ENCODE measurements around the gene PRKCA. TPM values are rescaled to one million over a fixed set of nuclear protein-coding genes. Genes with fewer than 3 reads are reported as not detected.

Gene PRKCA
- total RNA-seq, 1 donor from 2014 or later, result 16.4 TPM

GRCh38 chr17:66353937-66354401 lies 51.6 kb downstream of the PRKCA start:
- Mint-ChIP-seq H3K4me1 (ENCODE audit: low read depth) (peaks cover 11% of the 10 kb centered on the region), H3K27ac (no peak overlapping the region), H3K27me3 (no peaks in the 10 kb centered on the region), H3K4me3 (ENCODE audit: low read depth) (no peak overlapping the region), H3K36me3 (ENCODE audit: insufficient read depth) (no peaks in the 10 kb centered on the region), H3K9me3 (ENCODE audit: low read depth) (no peaks in the 10 kb centered on the region)
- TF ChIP-seq, protein P1, sequence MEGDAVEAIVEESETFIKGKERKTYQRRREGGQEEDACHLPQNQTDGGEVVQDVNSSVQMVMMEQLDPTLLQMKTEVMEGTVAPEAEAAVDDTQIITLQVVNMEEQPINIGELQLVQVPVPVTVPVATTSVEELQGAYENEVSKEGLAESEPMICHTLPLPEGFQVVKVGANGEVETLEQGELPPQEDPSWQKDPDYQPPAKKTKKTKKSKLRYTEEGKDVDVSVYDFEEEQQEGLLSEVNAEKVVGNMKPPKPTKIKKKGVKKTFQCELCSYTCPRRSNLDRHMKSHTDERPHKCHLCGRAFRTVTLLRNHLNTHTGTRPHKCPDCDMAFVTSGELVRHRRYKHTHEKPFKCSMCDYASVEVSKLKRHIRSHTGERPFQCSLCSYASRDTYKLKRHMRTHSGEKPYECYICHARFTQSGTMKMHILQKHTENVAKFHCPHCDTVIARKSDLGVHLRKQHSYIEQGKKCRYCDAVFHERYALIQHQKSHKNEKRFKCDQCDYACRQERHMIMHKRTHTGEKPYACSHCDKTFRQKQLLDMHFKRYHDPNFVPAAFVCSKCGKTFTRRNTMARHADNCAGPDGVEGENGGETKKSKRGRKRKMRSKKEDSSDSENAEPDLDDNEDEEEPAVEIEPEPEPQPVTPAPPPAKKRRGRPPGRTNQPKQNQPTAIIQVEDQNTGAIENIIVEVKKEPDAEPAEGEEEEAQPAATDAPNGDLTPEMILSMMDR (IDR thresholded peaks at IDR 0.05; ENCODE audit: unreplicated experiment), result no peak
- no peak for DNase-seq (ENCODE audit: low spot score, unreplicated experiment)

DNA sequence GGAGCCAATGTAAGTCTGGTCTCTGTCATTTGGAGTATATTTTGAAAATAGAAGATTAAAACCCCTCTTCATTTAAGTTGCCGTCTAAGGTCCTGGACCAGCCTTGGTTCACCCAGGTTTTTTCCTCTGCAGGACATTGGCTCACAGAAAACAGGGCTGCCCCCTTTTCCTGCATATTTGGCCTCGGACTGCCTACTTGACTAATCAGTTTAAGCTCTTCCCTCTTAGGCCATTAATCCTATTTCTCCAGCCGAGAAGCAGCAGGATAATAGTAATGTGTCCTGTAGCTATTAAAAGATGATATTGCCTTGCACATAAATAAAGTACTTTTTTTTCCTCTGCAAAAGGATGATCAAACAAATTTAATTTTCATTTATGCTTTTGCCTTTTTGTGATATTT lies 52.1 kb downstream of the PRKCA start:
- no peaks in the 10 kb centered on the region for H3K27me3 Mint-ChIP-seq
- H3K36me3 Mint-ChIP-seq (ENCODE audit: insufficient read depth), result no peaks in the 10 kb centered on the region
- peaks cover 7% of the 10 kb centered on the region for H3K4me1 Mint-ChIP-seq (ENCODE audit: low read depth)
- H3K4me3 Mint-ChIP-seq (ENCODE audit: low read depth), result no peak overlapping the region
- TF ChIP-seq, protein P1 (IDR thresholded peaks at IDR 0.05; ENCODE audit: unreplicated experiment), result no peak
- H3K9me3 Mint-ChIP-seq (ENCODE audit: low read depth), result no peaks in the 10 kb centered on the region
- DNase-seq (ENCODE audit: low spot score, unreplicated experiment), result no peak
- H3K27ac Mint-ChIP-seq, result no peak overlapping the region

- Mint-ChIP-seq H3K27ac (no peak overlapping the region), H3K36me3 (ENCODE audit: insufficient read depth) (no peaks in the 10 kb centered on the region), H3K9me3 (ENCODE audit: low read depth) (no peaks in the 10 kb centered on the region), H3K4me3 (ENCODE audit: low read depth) (no peak overlapping the region), H3K4me1 (ENCODE audit: low read depth) (peaks cover 2% of the 10 kb centered on the region), H3K27me3 (no peaks in the 10 kb centered on the region)
- TF ChIP-seq, protein P1 (IDR thresholded peaks at IDR 0.05; ENCODE audit: unreplicated experiment), result no peak
- no peak for DNase-seq (ENCODE audit: low spot score, unreplicated experiment)
Observed at GRCh38 chr17:66354981-66355380, 52.6 kb downstream of the PRKCA start.

GRCh38 chr17:66355510-66355909 lies 53.1 kb downstream of the PRKCA start:
- Mint-ChIP-seq H3K4me1 (ENCODE audit: low read depth) (no peaks in the 10 kb centered on the region), H3K9me3 (ENCODE audit: low read depth) (no peaks in the 10 kb centered on the region), H3K27ac (no peak overlapping the region)

GRCh38 chr17:66357037-66357436 lies 54.6 kb downstream of the PRKCA start:
- no peaks in the 10 kb centered on the region for H3K27me3 Mint-ChIP-seq
- H3K27ac Mint-ChIP-seq, result no peak overlapping the region
- H3K36me3 Mint-ChIP-seq (ENCODE audit: insufficient read depth), result no peaks in the 10 kb centered on the region
- H3K4me1 Mint-ChIP-seq (ENCODE audit: low read depth), result no peaks in the 10 kb centered on the region
- TF ChIP-seq, protein P1 (IDR thresholded peaks at IDR 0.05; ENCODE audit: unreplicated experiment), result no peak
- no peak for DNase-seq (ENCODE audit: low spot score, unreplicated experiment)
- no peaks in the 10 kb centered on the region for H3K9me3 Mint-ChIP-seq (ENCODE audit: low read depth)
- H3K4me3 Mint-ChIP-seq (ENCODE audit: low read depth), result no peak overlapping the region

More at GRCh38 chr17:66355510-66355909, 53.1 kb downstream of the PRKCA start:
- no peak for DNase-seq (ENCODE audit: low spot score, unreplicated experiment)
- no peaks in the 10 kb centered on the region for H3K36me3 Mint-ChIP-seq (ENCODE audit: insufficient read depth)
- no peak overlapping the region for H3K4me3 Mint-ChIP-seq (ENCODE audit: low read depth)
- H3K27me3 Mint-ChIP-seq, result no peaks in the 10 kb centered on the region
- TF ChIP-seq, protein P1 (IDR thresholded peaks at IDR 0.05; ENCODE audit: unreplicated experiment), result no peak

Data from progenitor cell of endocrine pancreas (in vitro differentiated cells).